Fibroblast of skin of scalp (primary cell): ENCODE measurements around the gene RUFY4. TPM values are rescaled to one million over a fixed set of nuclear protein-coding genes. Genes with fewer than 3 reads are reported as not detected.
A peak's percentile ranks its signal among the peaks of the same experiment; 100 is the strongest.

Source experiments
- DNase-seq: peaks from one replicate; pipeline ENCODE4 v3.0.0-alpha.2; 2013
- polyA plus RNA-seq, 2 experiments: library from polyadenylated mRNA; unstranded; fragments of 120-200 nt; gene quantifications; one replicate each; pipeline ENCODE4 v1.2.1, GENCODE V29; 2013; ENCODE audit not compliant: insufficient read length in 2 of 2

RUFY4 gene, protein sequence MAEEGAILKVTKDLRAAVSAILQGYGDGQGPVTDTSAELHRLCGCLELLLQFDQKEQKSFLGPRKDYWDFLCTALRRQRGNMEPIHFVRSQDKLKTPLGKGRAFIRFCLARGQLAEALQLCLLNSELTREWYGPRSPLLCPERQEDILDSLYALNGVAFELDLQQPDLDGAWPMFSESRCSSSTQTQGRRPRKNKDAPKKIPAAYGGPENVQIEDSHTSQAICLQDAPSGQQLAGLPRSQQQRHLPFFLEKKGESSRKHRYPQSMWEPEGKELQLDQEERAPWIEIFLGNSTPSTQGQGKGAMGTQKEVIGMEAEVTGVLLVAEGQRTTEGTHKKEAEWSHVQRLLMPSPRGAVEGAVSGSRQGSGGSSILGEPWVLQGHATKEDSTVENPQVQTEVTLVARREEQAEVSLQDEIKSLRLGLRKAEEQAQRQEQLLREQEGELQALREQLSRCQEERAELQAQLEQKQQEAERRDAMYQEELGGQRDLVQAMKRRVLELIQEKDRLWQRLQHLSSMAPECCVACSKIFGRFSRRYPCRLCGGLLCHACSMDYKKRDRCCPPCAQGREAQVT
- not detected for polyA plus RNA-seq (2013, experiment 1 of 2; ENCODE audit: insufficient read length)
- polyA plus RNA-seq (2013, experiment 2 of 2; ENCODE audit: insufficient read length) = not detected

- DNase-seq = peak; percentile 69
Observed at GRCh38 chr2:218068721-218069334, at the start of gene RUFY4. RUFY4 (plus strand) TSS chr2:218069253; CDS start chr2:218070606, 1,353 bp downstream.

DNA sequence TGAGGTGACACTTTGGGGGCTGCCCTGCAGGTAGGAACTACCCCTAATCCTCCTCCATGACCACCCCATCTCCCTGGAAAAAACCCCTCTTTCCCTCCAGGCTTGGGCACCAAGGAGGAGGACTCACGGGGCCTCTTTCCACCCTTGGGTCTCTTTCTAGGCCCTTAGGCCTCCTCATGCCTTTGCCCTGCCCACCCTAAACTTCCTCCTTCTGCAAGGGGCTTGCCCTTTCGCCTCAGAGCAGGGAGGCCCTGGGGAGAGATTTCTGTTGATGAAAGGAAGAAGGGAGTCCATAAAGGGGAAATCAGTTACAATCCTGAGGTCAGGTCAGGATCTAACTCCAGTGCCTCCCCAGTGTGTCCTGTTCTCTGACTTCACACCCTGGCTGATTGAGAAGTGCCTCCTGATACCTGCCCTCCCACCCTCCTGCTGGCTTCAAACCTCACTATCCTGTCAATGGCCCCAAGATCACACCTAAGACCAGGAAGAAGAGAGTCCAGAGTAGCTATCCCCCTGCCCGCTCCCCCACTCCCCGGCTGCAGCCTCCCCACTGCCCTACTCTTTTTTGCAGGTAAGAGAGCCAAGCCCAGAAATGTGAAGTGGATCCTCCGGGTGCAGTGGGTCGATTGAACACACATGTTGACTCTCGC lies 49.5 kb upstream of the RUFY4 start:
- no peak for DNase-seq

GRCh38 chr2:218020281-218020680 lies 48.8 kb upstream of the RUFY4 start:
- DNase-seq = no peak

GRCh38 chr2:218020966-218021535 lies 48.0 kb upstream of the RUFY4 start:
- DNase-seq = no peak

GRCh38 chr2:218021536-218022071 lies 47.4 kb upstream of the RUFY4 start:
- no peak for DNase-seq

GRCh38 chr2:218022131-218022850 lies 46.8 kb upstream of the RUFY4 start:
- DNase-seq = no peak

DNA sequence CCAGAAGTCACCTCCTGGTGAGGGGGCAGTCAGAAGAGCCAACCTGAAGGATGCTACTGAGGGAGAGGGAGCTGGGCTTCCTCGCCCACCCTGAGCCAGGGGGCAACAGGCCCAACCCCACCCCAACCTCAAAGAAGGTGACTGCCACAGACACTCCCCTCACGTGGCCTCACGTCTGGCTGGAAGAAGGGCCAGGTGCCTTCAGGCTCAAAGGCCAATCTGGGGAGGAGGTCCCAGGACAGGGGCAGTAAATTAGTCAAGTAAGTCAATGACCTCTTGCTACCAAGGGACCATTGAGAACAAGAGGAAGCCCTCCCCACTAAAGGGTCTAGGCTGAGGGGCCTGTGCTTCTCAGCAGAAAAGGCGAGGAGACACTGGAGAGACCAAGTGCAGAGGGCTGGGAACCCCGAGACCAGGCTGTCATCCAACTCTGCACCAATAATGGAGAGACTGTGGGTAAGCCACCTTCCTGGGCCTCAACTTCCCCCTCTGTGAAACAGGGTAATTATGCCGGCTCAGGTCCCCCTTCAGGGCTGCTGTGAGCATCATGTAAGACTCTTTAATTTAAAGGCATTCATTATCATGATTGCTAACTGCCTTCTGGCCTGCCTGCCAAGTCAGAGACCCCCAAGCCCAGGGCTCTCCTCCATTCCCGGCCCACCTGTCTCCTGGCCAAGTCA lies 46.1 kb upstream of the RUFY4 start:
- no peak for DNase-seq

- DNase-seq = no peak
Observed at GRCh38 chr2:218023636-218024035, 45.4 kb upstream of the RUFY4 start.

- no peak for DNase-seq
Observed at GRCh38 chr2:218024336-218024735, 44.7 kb upstream of the RUFY4 start.

- no peak for DNase-seq
Observed at GRCh38 chr2:218024871-218025270, 44.2 kb upstream of the RUFY4 start.

- no peak for DNase-seq
Observed at GRCh38 chr2:218026244-218026643, 42.8 kb upstream of the RUFY4 start.

DNA sequence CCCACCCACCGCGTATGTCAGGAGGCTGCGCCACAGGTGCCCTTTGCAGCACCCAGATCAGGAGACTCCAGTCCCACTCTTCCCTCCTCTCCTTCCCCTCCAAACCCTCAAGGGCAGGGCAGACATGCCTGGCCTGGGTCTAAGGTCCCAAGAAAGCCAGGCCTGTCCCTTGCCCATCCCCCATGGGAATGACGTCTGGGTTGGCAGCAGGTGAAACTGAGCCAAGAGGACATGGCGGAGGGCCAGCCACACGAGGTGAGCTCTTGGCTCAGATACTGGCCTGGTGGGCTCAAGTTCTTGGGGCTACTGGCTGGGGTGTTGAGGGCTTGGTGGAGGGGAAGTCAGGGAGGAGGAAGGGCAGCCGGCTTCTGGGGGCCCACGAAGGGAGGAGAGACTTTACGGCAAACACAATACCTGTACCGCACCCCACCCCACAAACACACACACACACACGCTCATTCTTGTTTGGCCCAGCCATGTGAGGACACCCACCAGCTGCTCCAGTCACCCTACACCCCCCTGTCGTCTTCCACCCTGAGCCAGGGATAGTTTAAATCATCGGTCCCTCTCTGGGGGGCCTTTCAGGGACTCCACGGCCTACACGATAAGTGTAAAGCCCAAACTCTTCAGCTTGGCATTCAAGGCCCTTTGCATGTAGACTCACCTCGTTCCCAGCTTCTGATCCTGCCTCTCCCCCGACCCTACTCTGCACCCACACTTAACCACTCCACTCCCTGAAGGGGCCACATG lies 42.2 kb upstream of the RUFY4 start:
- DNase-seq = no peak

GRCh38 chr2:218027426-218028188 lies 41.4 kb upstream of the RUFY4 start:
- no peak for DNase-seq

DNA sequence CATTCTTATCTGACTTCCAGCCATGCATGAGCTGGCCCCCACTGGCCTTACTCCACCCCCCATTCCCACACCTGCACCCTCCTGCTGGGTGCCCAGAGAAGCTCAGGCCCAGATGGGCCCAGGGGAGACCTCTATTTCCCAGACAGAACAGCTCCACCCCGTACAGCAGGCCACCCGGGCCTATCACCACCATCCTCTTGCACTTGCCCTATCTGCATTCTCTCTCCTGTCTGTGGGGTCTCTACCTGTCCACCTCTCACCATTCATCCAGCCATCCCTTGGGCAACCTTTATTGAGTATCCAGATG lies 40.9 kb upstream of the RUFY4 start:
- DNase-seq = no peak

- DNase-seq = no peak
Observed at GRCh38 chr2:218028562-218029348, 40.3 kb upstream of the RUFY4 start.

DNA sequence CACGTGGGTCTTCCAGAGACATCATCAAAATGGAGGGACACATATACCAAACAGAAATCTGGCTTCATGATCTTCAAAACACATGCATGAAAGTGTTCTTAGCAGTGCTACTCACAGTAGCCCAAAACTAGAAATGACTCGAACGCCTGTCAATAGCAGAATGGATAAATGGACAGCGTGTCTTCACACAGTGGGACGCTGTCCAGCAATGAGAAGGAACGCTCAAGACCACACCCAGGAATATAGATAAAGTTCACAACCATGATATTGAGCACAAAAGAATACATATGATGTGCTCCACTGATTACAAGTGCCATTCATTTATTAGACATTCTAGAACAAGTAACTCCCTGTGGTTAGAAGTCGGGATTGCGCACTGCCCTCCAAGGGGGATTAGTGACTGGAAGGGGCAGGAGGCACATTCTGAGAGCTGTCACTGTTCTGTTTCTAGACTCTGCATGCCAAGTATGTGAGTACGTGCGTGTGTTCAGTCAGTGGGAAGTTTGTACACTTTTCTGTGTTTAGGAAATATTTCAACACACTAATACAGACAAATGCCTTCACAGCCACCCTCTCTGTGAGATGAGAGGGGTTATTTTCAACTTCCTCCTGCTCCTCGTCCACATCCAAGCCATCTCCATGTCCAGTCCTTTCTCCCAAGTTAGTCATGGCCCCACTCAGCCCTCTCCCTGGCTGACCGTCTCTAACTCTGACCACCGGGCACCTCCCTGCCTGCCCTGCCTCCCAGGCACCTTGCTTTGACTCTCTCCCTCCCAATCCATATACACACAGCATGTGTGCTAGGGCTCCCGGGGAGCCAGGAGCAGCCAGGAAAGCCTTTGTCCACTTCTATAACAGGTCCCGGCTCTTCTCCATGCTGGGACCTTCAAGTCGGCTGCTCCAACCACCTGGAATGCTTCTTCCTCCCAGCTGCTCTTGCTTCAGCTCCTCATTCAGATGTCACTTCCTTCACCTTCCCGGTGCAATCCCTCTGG lies 39.4 kb upstream of the RUFY4 start:
- peak; percentile 25 for DNase-seq

DNA sequence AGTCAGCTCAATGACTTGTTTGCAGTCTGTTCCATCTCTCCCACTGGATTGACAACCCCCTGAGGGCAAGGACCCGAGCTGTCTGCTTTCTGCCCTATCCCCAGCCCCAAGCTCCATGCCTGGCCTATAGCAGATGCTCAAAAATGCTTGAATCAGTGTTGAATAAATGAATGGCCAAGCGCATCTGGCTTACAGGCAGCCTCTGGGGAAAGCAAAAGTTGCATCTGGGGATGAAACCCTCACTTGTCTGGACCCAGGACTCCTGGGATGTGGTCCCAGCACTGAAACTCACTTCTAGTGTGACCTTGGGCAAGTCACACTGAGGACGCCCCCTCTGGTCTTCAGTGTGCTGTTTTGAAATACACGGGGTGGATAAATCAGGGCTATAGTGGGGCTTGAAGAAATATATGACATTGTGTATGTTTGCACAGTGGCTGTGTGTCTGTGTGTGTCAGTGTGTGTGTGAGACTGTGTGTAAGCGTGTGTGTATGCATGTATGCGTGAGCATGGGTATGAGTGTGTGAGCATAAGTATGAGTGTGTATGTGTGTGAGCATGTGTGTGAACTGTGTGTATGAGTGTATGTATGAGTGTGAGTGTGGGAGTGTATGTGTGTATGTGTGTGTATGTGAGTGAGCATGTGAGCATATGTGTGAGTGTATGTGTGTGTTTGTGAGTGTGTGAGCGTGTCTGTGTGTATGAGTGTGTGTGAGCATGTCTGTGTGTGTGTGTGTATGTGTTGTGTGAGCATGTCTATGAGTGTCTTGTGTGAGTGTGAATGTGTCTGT lies 38.5 kb upstream of the RUFY4 start:
- DNase-seq = no peak
